Neural cell (in vitro differentiated cells): ENCODE data around the gene AK1.

ENCODE experiments used
- CTCF ChIP-seq: fragments of 450-650 bp; IDR thresholded peaks from 2 replicates; pipeline ENCODE4 v1.5.1; 2014; ENCODE audit warnings: antibody characterized with exemption, mild to moderate bottlenecking, moderate library complexity; ENCODE audit not compliant: poor library complexity, severe bottlenecking
- EP300 ChIP-seq: fragments of 450-650 bp; conservative IDR thresholded peaks from 2 replicates; pipeline ENCODE4 v1.6.1; 2014; ENCODE audit warnings: antibody characterized with exemption, mild to moderate bottlenecking, moderate library complexity; ENCODE audit not compliant: poor library complexity, severe bottlenecking
- POLR2AphosphoS5 ChIP-seq: IDR thresholded peaks from 2 replicates; pipeline ENCODE4 v1.6.1; 2012
- RAD21 ChIP-seq: fragments of 450-650 bp; conservative IDR thresholded peaks from 2 replicates; pipeline ENCODE4 v1.6.1; 2014; ENCODE audit warnings: antibody characterized with exemption, mild to moderate bottlenecking, moderate library complexity
- REST ChIP-seq: IDR thresholded peaks from 2 replicates; pipeline ENCODE4 v1.6.1; 2012; ENCODE audit warnings: borderline replicate concordance
- SMC3 ChIP-seq: fragments of 450-650 bp; conservative IDR thresholded peaks from 2 replicates; pipeline ENCODE4 v1.6.1; 2014; ENCODE audit warnings: antibody characterized with exemption, mild to moderate bottlenecking, moderate library complexity; ENCODE audit not compliant: poor library complexity
- TAF1 ChIP-seq: IDR thresholded peaks from 2 replicates; pipeline ENCODE4 v1.6.1; 2012; ENCODE audit warnings: low read depth

- TF ChIP-seq SMC3 (no peak), CTCF (no peak), REST (no peak), TAF1 (no peak), RAD21 (no peak), EP300 (no peak), POLR2AphosphoS5 (no peak)
These were observed 21.3 kb downstream of the AK1 start for GRCh38 chr9:127856094-127856728.
